Islet precursor cell (in vitro differentiated cells): ENCODE results near the gene CERS3.

ENCODE experiments used
- DNase-seq: peaks from one replicate; pipeline ENCODE4 v3.0.0-alpha.2; 2018

CERS3 gene

DNA sequence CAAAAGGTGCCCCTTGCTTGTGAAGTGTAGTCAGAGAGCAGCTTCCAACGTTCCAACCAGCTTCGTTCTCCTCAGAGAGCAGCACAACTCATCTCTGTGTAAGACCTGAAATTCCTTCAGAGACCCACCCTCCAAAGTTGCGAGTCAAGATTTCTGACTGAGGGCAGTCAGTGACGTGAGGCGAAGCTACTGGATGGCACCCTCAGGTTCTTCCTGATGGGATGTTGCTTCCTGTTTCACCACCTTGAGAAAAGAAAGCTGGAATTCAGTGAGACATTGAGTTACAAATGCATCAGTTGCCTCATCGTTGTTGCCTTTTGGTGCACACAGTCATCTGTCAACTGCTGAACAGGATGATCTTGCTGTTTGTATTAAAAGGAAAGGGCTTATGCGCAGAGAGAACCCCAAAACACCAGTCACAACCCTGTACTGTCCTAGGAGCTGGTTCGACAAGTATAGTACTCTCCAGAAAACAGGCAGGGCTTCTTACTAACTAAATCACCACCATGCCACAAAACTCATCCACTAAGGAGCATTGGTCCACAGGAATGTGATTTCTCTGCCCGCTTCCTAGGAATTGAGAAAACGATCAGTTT lies at the start of gene CERS3:
TSS of gene CERS3 (minus strand) at position 118 of the 596 bp plus-strand sequence. CDS start 27,101 bp downstream, outside the sequence.
- DNase-seq, result no peak

DNA sequence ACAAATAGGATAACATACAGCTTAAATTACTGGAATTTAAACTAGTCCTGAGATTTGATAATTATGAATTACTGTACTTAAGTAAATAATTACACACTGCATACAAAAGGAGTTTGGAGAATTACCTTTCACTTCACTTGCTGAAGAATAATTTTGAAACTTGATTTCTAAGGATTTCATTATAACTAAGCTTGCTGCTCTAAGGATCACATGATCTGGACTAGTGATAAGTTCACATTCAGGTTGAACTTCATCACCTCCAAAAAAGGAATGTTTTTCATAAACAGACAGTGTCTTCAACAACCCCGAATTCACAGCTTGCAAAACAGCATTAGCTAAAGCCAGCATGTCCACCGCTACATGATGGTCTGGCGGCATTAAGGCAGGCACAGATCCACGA lies 44.8 kb upstream of the CERS3 start:
- no peak for DNase-seq

DNA sequence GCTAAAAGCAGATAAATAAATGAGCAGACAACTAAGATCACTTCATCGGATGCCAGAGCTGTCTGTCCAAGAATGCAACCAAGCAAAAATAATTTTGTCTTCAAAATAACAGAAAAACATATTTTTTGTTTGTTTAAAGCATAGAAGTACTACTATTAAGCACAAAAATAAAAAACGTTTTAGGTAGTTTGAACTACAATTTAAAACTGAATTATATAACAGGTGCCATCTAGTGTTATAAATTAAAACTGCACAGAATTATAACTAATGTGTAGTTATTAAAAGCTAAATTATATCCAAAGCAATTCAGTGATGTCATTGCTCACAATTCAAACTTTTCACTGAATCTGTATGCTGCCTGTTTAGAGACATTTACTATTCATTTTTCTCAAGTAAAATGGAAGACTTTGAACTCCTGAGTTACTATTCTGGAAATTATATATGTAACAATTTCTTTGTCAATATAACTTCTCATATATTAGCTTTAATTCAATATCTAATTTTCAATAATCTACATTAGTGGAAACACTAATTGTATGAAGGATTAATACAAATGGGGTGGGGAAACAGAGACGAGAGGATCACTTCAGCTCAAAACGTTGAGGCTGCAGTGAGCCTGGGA lies 43.7 kb upstream of the CERS3 start:
- no peak for DNase-seq

DNA sequence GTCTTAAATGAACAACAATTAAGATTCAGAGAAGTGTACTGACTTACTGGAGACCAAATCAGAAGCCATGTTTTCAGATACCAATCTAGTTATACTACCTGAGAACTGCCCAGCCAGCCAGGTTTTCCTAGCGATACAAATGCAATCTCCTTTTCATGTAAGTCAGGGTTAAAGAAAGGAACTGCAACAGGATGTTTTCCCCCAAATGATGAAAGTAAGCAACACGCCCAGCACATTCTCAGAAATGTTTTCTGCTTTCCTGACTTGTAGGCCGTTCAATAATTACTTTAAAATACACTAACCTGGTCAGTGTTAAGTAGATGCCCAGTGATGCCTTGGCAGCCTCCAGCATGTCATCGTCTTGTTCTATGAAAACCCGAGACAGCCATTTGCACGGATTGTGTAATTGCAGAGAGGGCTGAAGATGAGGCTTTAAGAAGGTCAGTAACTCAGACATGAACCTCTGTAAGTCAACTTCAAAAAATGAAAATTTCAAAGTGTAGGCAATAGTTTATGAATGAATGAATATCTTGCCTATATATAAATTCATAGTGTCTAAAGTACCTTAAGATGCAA lies 42.9 kb upstream of the CERS3 start:
- DNase-seq, result no peak

DNA sequence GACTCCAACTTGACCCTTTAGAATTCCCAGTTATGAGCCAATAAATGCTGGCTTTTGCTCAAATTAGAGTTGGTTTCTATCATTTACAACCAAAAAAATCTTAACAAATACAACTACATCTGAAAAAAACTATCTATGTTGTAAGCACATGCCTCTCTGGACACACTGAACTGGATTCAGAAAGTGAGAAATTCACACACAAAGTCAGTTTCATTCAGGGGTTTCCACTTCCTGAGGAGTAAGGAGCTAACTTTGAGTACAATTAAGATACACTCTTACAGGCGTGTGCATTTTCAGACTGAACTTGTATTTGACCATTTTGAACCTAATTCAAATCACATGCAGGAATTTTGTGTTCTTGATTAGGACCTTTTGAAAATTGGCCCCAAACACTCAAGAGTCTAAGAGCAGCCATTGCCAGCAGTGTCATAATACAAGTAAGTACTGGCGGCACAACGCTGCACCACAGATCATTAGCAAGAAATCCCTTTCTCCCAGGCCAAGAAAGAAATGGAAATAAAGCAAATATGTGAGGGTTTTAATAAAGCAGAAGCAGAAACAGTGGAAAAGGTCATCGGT lies 42.1 kb upstream of the CERS3 start:
- no peak for DNase-seq

DNA sequence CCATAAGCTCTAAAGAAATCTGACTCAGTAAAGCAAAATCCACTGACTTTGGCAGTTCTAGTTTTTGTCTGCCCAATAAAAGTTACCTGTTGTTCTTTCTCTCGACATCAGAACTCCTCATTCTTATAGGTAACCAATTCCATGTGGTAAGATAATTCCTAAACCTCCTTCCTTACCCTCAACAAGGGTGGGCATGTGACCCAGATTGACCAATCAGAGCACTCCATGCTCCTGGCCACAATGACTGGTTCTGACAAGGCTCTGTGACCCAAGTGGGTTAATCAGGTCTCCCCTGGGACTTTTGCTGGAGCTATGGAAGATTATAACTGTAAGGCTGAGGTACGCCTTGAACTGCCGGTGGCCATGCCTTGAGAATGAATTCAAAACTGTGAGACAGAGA lies 41.5 kb upstream of the CERS3 start:
- DNase-seq, result no peak

DNA sequence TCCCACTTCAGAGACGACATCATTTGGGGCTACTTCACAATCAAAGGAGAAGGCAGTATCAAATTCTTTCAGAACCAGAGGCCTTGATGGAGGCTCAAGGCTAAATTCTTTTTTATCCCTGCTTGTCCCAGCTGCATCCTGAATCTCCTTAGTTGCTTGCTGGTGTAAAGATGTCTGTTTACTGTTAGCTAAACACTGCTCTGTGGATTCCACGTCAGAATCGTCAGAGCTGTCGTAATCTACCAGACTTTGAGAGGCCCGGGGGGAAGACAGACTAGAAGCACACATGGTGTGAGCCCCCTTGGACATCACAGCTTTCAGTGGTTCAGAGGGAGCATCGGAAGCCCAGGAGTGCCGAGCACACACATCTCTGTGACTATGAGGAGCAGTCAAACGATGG lies 40.6 kb upstream of the CERS3 start:
- DNase-seq, result no peak

DNA sequence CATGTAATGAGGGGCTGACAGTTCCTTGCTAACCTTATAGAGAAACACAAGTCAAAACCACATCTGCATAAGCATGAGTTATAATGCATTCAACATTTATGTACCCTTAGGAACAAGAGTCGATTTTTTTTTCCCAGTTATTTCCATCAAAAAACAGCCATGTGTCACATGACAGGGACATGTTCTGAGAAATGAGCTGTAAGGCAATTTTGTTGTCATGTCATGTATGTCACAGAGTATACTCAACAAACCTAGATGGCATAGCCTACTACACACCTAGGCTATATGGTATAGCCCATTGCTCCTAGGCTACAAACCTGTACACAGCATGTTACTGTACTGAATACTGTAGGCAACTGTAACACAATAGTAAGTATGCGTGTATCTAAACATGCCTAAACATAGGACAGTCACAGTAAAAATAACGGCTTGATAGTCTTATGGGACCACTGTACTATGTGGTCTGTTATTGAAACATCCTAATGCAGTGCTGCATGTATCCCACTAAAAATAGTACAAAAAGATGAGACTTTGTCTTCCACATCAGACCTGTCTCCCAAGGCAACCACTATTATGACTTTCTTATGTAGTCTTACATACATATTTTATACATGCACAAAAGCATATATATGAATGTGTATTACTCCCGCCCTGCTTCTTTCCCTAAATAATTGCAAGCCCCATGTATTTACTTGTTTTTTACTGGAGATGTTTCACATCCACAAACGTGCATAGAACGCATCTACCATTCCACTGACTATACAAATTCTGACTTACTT lies 38.3 kb upstream of the CERS3 start:
- no peak for DNase-seq

DNA sequence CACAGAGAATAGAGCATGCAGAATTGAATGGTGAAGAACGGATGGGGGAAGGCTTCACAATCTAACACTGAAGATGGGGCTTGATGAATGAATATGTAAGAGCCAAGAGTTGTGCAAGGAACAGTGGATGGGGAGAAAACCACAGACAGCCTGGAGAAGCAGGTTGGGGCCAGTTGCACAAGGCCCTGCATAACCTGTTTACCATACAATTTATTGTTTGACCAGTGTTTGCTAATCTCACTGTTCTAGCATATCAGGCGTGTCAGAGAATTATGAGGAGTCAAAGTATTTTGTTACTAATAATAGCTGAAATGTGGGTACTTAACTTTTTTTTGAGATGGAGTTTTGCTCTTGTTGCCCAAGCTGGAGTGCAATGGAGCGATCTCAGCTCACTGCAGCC lies 36.8 kb upstream of the CERS3 start:
- no peak for DNase-seq

DNA sequence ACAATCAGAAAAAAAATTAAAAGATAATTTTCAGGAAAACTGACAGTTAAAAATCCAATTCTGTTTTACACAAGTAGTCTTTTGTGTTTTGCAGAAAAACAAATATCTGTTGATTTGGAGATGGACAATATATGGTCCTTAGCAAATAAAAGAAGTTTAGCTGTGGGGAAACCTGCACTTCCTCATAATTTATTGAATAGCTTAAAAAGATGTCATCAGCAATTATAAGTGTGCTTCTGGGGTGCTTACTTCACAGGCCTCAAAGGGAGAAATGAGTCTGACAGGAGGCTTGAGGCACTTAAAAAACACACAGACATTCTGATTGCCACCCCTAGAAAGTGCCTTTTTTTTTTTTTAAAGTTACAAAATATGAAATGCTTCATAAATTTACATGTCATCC lies 31.6 kb upstream of the CERS3 start:
- no peak for DNase-seq

DNA sequence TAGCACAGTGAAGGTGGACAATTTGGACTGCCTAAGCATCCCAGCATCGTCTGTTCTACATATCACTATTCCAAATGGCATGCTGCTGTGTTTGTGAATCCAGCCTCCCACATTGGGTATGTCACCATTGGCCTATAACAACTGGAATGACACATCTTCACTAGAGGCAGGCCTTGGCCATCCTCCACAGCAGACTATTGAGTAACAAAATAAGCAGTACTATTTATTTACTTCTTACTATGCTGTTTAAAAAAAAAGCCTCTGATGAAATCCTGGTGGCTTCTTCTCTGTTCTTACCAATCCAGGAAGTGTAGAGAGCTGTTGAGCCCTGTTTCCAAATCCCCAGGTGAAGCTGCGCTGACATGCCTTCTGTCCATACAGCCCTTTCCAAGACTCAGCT lies 30.6 kb upstream of the CERS3 start:
- DNase-seq, result no peak

DNA sequence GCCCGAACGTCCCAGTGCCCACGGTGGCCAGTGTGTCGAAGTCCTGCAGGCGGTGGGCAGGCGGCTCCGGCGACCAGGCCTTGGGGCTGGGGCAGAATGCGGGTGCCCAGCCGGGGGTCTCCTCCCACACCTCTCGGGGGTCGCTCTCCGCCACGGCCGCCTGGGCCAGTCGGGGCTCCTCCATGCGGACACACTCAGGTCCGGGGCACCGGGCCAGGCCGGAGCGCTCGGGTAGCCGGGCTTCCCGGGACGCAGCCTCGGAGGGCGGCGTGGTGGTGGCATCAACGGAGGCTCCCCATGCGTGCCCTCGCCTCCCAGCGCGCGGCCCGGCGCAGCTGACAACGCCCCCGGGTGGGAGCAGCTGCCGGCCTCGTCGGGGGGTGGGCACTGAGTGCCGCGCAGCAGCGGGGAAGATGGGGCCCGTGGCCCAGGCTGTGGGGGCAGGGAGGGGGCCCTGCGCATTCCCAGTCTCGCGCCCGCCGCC lies 30.1 kb upstream of the CERS3 start:
- DNase-seq, result no peak

DNA sequence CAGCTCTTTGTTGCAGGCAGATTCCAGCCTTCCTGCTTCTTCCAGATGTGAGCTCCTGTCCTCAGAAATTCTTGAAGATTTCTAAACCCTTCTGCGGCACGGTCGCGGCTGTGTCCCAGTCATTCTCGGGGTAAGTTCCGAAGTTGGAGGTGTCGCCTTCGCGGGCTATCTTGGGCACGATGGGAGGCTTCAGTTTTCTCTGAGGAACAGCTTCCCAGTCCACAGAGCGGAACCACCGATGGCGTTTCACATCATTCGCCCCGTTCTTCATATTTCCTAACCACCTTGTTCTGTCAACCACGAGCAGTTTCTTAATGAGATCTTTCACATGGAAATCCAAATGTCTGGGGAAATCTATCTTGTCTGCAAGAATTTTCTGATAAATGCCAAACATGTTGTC lies 24.7 kb upstream of the CERS3 start:
- DNase-seq, result no peak

DNA sequence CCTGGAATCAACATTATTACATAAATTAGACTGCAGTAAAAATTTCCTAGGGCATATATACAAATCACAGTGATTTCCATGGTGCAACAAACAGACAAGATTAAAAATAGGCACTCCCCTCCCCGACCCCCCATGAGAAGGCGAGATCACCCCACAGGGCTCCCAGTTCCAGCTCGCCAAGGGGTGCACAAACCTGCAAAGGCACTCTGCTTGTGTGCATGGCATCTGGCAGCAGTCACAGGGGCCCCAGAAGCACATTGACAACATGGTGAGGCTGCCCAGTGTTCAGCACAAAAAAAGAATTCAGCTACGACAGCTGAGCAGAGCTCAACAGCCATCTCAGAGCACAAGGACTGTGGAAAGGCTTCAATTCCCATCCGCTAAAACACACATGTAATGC lies 19.2 kb upstream of the CERS3 start:
- no peak for DNase-seq

DNA sequence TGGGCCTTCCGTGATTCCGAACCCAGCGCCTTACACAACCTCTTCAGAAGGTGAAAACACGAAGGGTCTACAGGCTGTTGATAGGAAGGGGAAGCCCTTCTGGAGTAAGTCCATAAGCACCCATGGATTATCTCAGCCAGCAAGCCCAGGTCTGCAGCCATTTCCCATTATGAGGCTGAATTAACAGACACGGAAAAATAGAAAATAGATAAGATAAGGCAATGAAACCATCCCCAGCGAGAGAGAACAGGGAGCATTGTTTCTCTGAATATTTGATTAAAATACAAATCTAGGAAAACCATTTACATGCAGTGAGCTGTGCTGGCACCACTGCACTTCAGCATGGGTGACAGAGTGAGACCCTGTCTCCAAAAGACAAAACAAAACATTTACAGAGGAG lies 16.2 kb upstream of the CERS3 start:
- DNase-seq, result no peak

DNA sequence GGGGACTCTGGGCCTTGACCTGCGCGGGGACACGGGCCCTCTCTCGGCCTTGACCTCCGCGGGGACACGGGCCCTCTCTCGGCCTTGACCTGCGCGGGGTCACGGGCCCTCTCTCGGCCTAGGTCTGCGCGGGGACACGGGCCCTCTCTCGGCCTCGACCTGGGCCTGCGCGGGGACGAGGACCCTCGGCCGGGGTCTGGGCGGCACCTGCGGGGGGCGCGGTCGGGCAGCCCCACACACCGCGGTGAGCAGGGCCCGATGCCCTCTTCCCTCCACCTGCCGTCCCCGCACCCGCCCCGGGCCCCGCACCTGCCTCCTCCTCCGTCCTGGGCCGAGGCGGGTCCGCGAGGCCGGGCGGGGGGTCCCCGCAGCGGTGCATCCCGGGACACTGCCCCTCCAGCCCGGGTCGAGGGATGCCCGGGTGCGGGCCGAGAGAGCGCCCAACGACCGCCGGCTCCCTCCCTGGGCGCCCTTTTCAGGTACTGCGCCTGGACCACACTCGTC lies 15.6 kb upstream of the CERS3 start:
- no peak for DNase-seq

DNA sequence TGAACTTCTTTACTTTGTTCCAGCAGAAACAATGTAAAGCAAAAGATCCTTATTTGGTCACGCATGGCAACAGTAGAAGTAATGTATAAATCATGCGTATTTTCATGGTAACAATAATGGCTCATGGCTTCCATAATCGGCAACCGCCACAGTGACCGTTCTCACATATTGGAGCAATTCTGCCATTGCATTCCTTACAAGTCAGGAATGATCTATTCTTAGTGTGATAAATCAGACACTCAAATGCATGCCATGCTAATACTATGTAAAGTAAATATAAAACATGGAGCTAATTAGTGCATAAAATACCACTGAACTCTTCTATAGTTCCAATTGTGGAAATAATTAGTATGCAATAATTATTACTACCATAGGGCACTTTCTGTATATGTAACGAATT lies 13.5 kb upstream of the CERS3 start:
- no peak for DNase-seq

DNA sequence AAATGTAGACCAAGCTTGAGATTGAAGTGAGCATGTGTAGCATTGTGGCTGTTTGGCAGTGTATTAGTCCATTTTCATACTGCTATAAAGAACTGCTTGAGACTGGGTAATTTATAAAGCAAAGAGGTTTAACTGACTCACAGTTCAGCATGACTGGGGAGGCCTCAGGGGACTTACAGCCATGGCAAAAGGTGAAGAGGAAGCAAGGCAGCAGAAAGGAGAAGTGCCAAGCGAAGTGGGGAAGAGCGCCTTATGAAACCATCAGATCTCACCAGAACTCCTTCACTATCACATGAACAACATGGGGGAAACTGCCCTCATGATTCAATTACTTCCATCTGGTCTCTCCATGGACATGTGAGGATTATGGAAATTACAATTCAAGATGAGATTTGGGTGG lies 8.6 kb upstream of the CERS3 start:
- no peak for DNase-seq

DNA sequence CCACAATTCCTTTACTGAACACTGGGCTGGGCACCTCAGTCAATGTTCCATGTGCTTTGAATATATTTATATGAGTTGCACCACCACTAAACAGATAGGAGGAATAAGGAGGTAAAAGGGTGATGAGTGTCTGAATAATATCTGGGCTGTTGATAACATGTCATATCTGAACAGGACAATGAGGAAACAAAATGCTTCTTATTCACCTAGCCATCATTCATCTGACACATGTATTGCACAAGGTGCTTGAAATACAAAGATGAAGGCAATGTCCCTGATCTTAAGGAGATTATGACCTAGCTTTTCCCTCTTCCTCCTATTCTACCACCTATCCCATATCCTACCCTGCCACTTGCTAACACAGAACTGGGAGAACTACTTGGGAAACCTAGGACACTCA lies 8.0 kb upstream of the CERS3 start:
- DNase-seq, result no peak

DNA sequence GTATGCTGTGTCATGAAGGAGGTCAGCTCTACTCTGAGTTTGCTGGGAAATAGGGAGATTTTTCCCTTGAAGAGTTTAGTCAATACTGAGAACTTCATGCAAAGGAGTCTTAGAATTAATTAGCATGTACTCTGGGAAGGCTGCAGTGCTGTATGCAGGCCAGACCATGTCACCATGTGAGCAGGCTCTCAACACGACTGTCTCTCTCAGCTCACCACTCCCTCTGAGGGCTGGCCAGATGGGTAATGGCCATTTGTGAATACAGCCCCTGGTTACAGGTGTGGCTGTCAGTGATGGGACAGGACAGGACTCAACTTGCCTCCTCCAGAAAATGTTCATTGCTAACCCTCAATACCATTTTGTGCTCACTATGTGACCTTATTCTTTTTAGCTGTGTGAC lies 5.1 kb upstream of the CERS3 start:
- DNase-seq, result no peak

DNA sequence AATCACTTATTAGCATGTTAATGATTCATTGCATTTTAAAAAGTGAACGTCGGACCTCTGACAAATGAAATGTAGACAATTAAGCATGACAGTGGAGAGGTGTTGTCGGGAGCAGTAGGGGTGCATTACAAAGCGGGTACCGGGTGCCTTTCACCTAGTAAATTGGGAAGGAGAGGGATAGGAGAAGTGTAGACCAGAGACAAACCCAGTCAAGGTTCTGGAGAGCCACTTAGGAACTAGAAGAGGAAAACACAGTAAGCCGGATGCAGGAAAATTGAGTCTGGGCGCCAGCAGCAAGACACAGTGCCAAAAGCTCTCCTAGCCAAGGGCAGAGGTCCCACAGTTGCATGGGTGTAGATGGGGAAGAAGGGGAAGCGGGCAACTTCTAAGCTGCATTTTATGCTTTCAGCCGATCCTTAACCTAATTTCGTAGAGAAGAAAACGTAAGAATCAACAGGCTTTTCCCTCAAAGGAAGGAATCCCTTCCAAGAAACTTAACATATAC lies 3.1 kb upstream of the CERS3 start:
- no peak for DNase-seq

DNA sequence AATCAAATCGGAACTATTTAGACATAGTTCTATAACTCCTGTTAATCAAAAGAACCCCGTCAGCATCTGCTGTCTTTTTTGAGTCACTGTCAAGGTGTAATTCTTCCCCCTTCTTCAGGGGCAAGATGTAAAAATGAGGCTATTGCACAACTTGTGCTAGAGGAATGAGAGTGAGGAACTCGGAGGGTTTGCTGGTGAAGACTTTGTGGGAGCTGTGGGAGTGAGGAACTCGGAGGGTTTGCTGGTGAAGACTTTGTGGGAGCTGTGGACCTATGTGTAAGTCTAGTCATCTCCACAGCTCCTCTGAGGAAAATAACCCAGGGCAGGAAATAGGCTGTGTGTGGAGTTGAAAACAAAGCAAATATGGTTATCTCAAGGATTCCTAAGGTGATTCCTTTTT lies 2.5 kb upstream of the CERS3 start:
- DNase-seq, result no peak

DNA sequence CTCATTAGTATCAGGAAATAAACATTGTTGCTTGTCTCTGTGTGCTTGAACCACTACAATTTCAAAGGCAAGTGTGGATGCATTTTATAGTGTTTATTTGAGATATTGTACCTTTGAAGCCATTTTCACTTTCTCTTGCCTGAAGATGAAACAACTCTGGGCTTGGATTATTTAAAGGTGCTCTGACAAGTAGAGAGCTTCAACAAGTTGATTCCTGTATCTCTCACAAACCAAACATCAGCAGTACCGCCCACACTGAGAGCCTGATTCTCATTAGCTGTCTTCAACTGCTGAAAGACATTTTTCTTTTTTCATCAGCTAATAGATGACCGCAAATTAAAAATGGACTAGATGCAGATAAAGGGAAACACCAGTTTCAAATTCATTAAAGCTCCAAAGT lies 806 bp upstream of the CERS3 start:
- no peak for DNase-seq
